ENCODE results near the gene REC114.

Gene REC114

GRCh38 chr15:73568564-73569280 is 125.8 kb downstream of the REC114 start:
- no peak for TF ChIP-seq CTCF (IDR thresholded peaks at IDR 0.05; ENCODE audit: insufficient read depth, missing control alignments)
- no peak for FAIRE-seq

DNA sequence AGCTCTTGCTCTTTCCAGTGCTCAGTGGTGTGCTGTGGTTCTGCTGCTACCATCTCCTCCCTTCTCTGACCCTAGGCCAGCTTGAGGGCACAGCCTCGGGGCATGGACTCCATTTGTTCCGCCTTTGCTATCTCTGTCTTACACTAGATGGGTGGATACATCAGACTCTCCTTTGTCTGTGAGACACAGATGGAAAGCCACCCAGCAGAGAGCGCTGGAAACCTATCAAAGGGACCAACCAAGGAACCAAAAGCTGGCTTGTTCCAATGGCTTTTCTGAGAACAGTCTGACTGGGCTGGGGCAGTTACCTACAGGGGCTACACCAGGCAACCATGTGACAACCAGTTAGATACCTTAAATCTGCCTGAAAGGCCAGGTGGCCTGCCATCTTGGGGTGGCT is 126.4 kb downstream of the REC114 start:
- DNase-seq (ENCODE audit: insufficient read length, low spot score) = no peak
- TF ChIP-seq CTCF (IDR thresholded peaks at IDR 0.05; ENCODE audit: insufficient read depth, missing control alignments) = no peak
- no peak for FAIRE-seq

More at GRCh38 chr15:73568564-73569280, 125.8 kb downstream of the REC114 start:
- DNase-seq (ENCODE audit: insufficient read length, low spot score) = no peak

GRCh38 chr15:73570355-73571032 is 127.5 kb downstream of the REC114 start:
- no peak for TF ChIP-seq CTCF (IDR thresholded peaks at IDR 0.05; ENCODE audit: insufficient read depth, missing control alignments)
- FAIRE-seq = no peak
- DNase-seq (ENCODE audit: insufficient read length, low spot score) = no peak

DNA sequence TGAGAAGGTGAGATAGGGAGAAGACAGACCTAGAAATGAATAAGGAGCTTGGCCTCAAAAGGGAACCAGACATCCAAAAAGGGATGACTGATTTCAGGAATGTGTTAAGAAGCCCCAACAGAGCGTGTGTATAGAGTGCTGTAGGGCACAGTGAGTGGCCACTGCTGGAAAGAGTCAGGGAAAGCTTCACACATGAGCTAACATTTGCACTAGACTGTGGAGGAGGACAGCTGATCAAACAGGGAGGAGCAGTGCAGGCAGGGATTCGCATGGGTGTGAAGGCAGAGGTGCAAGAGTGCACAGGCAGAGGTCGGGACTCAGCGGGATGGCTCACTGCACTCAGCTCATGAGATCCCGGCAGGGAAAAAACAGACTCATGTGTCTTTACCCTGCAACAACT is 128.4 kb downstream of the REC114 start:
- FAIRE-seq = no peak
- DNase-seq (ENCODE audit: insufficient read length, low spot score) = no peak
- TF ChIP-seq CTCF (IDR thresholded peaks at IDR 0.05; ENCODE audit: insufficient read depth, missing control alignments) = no peak

GRCh38 chr15:73572296-73572695 is 129.3 kb downstream of the REC114 start:
- TF ChIP-seq CTCF (IDR thresholded peaks at IDR 0.05; ENCODE audit: insufficient read depth, missing control alignments) = no peak
- FAIRE-seq = no peak
- no peak for DNase-seq (ENCODE audit: insufficient read length, low spot score)

GRCh38 chr15:73573037-73573436 is 130.1 kb downstream of the REC114 start:
- DNase-seq (ENCODE audit: insufficient read length, low spot score) = no peak
- TF ChIP-seq CTCF (IDR thresholded peaks at IDR 0.05; ENCODE audit: insufficient read depth, missing control alignments) = no peak
- FAIRE-seq = no peak

- TF ChIP-seq CTCF (IDR thresholded peaks at IDR 0.05; ENCODE audit: insufficient read depth, missing control alignments) = no peak
- FAIRE-seq = no peak
These were observed 130.6 kb downstream of the REC114 start for GRCh38 chr15:73573572-73573971.

More at GRCh38 chr15:73573572-73573971, 130.6 kb downstream of the REC114 start:
- DNase-seq (ENCODE audit: insufficient read length, low spot score) = no peak
